HepG2 (cell line): ENCODE data around the gene ARHGAP26. TPM values are rescaled to one million over a fixed set of nuclear protein-coding genes. Genes with fewer than 3 reads are reported as not detected.

Source experiments
- ATAC-seq: fragments of 200-7000 bp; cut with Tn5 transposase; 3 replicates; pipeline ENCODE4 v1.9.1; 2020; ENCODE audit warnings: mild to moderate bottlenecking, moderate library complexity
- BruUV-seq: library from RNA; stranded (reverse); fragments of 400-500 nt; replicated peaks from 2 replicates; lab custom pipeline; 2021; lab: Mats Ljungman, UMichigan
- CTCF ChIA-PET: fragments of 300-600 bp; formaldehyde crosslinking; extraction: SDS; loops from one replicate; lab custom pipeline; 2021; ENCODE audit warnings: low total read pairs, inconsistent platforms, low intra/inter-chr PET ratio; lab: Yijun Ruan, JAX
- POLR2A ChIA-PET: fragments of 350-600 bp; sonication (Branson Sonifier 250); formaldehyde crosslinking; loops from one replicate; lab custom pipeline; 2020; ENCODE audit warnings: antibody characterized with exemption, inconsistent platforms; lab: Yijun Ruan, JAX
- DNase-seq: peaks from one replicate; pipeline ENCODE4 v3.0.0-alpha.2; 2015; ENCODE audit warnings: low spot score
- FAIRE-seq: peaks from 3 replicates; lab custom pipeline; 2011; peaks lifted over from hg19 to GRCh38; lab: Jason Lieb, UNC
- H2AFZ ChIP-seq: one replicate; pipeline ENCODE4 v1.6.1; 2011; ENCODE audit warnings: low read length, inconsistent platforms
- H3K27ac ChIP-seq: fragments of 300-600 bp; 3 replicates; pipeline ENCODE4 v1.8.0; 2011; ENCODE audit warnings: mixed run types, mild to moderate bottlenecking, mixed read lengths, low read length, inconsistent platforms; ENCODE audit not compliant: insufficient read depth; ENCODE audit errors: extremely low read length
- H3K27me3 ChIP-seq, 2 experiments: fragments of 200-600 bp in 1 of 2; 2 replicates in 1 of 2; 3 replicates in 1 of 2; pipeline versions ENCODE4 v1.6.0 to v1.8.0; 2011; ENCODE audit warnings: low read length in 2 of 2, mild to moderate bottlenecking in 2 of 2, moderate library complexity in 2 of 2, inconsistent platforms in 1 of 2; ENCODE audit not compliant: insufficient read depth in 2 of 2, control insufficient read depth in 1 of 2
- H3K36me3 ChIP-seq, 2 experiments: fragments of 200-600 bp in 1 of 2; replicated peaks in 1 of 2; 2 replicates in 1 of 2; 3 replicates in 1 of 2; pipeline versions ENCODE4 v1.5.1 to v1.8.0; 2011; ENCODE audit warnings: low read length in 2 of 2, inconsistent platforms in 1 of 2; ENCODE audit not compliant: insufficient read depth in 2 of 2, control insufficient read depth in 1 of 2
- H3K4me1 ChIP-seq: 2 replicates; pipeline ENCODE4 v1.5.1; 2012; ENCODE audit warnings: low read length, inconsistent platforms; ENCODE audit not compliant: insufficient read depth
- H3K4me2 ChIP-seq: 2 replicates; pipeline ENCODE4 v1.6.0; 2011; ENCODE audit warnings: low read depth, low read length, inconsistent platforms
- H3K4me3 ChIP-seq, 3 experiments: fragments of 200-600 bp in 1 of 3; sonication (generic), shearing (Covaris generic) in 1 of 3; replicated peaks in 1 of 3; 2 replicates each; pipeline ENCODE4 v1.5.1; 2011 to 2016; ENCODE audit warnings: low read length in 3 of 3, inconsistent platforms in 2 of 3, low read depth in 2 of 3, mild to moderate bottlenecking in 2 of 3, control low read depth in 1 of 3, mixed read lengths in 1 of 3; ENCODE audit not compliant: insufficient read depth in 1 of 3
- H3K79me2 ChIP-seq: one replicate; pipeline ENCODE4 v1.6.1; 2011; ENCODE audit warnings: low read length, inconsistent platforms; ENCODE audit not compliant: insufficient read depth
- H3K9ac ChIP-seq: 2 replicates; pipeline ENCODE4 v1.6.0; 2011; ENCODE audit warnings: mild to moderate bottlenecking, low read depth, low read length, inconsistent platforms; ENCODE audit not compliant: insufficient read depth
- H3K9me3 ChIP-seq: 2 replicates; pipeline ENCODE4 v1.5.1; 2012; ENCODE audit warnings: mild to moderate bottlenecking, low read length
- H4K20me1 ChIP-seq: 2 replicates; pipeline ENCODE4 v1.6.0; 2011; ENCODE audit warnings: inconsistent platforms, mild to moderate bottlenecking, low read length, moderate library complexity; ENCODE audit not compliant: insufficient read depth
- ATF7 ChIP-seq, 2 experiments: fragments of 450-650 bp in 1 of 2; sonication (generic) in 1 of 2; formaldehyde crosslinking in 1 of 2; IDR thresholded peaks; 2 replicates each; pipeline versions ENCODE4 v1.4.0 to v1.6.1; 2016 to 2020; ENCODE audit warnings: antibody characterized with exemption in 1 of 2, mild to moderate bottlenecking in 1 of 2, missing genetic modification reagents in 1 of 2
- DR1 ChIP-seq: sonication (generic); formaldehyde crosslinking; IDR thresholded peaks from 2 replicates; pipeline ENCODE4 v1.8.0; 2021; ENCODE audit warnings: mild to moderate bottlenecking, missing genetic modification reagents, inconsistent platforms
- EP300 ChIP-seq, 3 experiments: sonication (generic) in 1 of 3; formaldehyde crosslinking in 1 of 3; IDR thresholded peaks; 2 replicates each; pipeline versions ENCODE4 v1.5.1 to v1.6.1; 2011 to 2020; ENCODE audit warnings: low read depth in 2 of 3, low read length in 2 of 3, borderline replicate concordance in 1 of 3, improper control_type of control experiment in 1 of 3, mild to moderate bottlenecking in 1 of 3, missing genetic modification reagents in 1 of 3, moderate library complexity in 1 of 3
- NAIF1 ChIP-seq: sonication (generic); formaldehyde crosslinking; IDR thresholded peaks from 2 replicates; pipeline ENCODE4 v1.5.0; 2020; ENCODE audit warnings: mild to moderate bottlenecking, missing genetic modification reagents, borderline replicate concordance
- NFKB2 ChIP-seq: sonication (generic); formaldehyde crosslinking; IDR thresholded peaks from 2 replicates; pipeline ENCODE4 v1.4.0; 2020; ENCODE audit warnings: missing genetic modification reagents, borderline replicate concordance
- RBM39 ChIP-seq: fragments of 200-400 bp; formaldehyde crosslinking; IDR thresholded peaks from one replicate; pipeline ENCODE4 v1.6.1; 2018; ENCODE audit warnings: antibody characterized with exemption, mild to moderate bottlenecking, low read depth, low read length; ENCODE audit not compliant: poor library complexity, severe bottlenecking
- RFX3 ChIP-seq: IDR thresholded peaks from 2 replicates; pipeline ENCODE4 v1.6.1; 2016; ENCODE audit warnings: missing biosample characterization, missing genetic modification reagents
- TCF7L2 ChIP-seq: IDR thresholded peaks from 2 replicates; pipeline ENCODE4 v1.6.1; 2011; ENCODE audit warnings: mild to moderate bottlenecking, low read depth, low read length, moderate library complexity
- ZBTB1 ChIP-seq: sonication (generic); formaldehyde crosslinking; IDR thresholded peaks from 2 replicates; pipeline ENCODE4 v1.4.0; 2020; ENCODE audit warnings: missing genetic modification reagents, borderline replicate concordance
- ZBTB20 ChIP-seq: sonication (generic); formaldehyde crosslinking; IDR thresholded peaks from 2 replicates; pipeline ENCODE4 v1.8.1; 2023; ENCODE audit warnings: missing genetic modification reagents, low read depth, mild to moderate bottlenecking, borderline replicate concordance
- ZNF224 ChIP-seq: sonication (generic); formaldehyde crosslinking; IDR thresholded peaks from 2 replicates; pipeline ENCODE4 v1.5.0; 2020; ENCODE audit warnings: mild to moderate bottlenecking, missing genetic modification reagents
- ZSCAN12 ChIP-seq: sonication (generic); formaldehyde crosslinking; IDR thresholded peaks from 2 replicates; pipeline ENCODE4 v1.9.0; 2021; ENCODE audit warnings: mild to moderate bottlenecking, missing genetic modification reagents
- ZSCAN9 ChIP-seq: IDR thresholded peaks from 2 replicates; pipeline ENCODE4 v1.6.1; 2016; ENCODE audit warnings: borderline replicate concordance
- WGBS: methylation state at CpG from one replicate; pipeline ENCODE4 v1.1.6; 2017; ENCODE audit warnings: low lambda C conversion rate; 5-methylcytosine and 5-hydroxymethylcytosine counted together
- in situ Hi-C: cut with HindIII; loops from 2 replicates; pipeline ENCODE4 v1.10.0; 2017; ENCODE audit warnings: low pct_unique_long_range_greater_than_20kb; ENCODE audit not compliant: extremely low pct_ligation_motif_present
- intact Hi-C: fragments of 100-400 bp; cut with micrococcal nuclease; formaldehyde crosslinking; loops from one replicate; pipeline ENCODE4 v1.10.0; 2022; ENCODE audit not compliant: unreplicated experiment
- polyA plus RNA-seq, 8 experiments: library from polyadenylated mRNA; depleted of rRNA in 3 of 8; stranded (reverse) in 7 of 8; unstranded in 1 of 8; fragments of >200 nt; fragmentation: Illumina TruSeq in 4 of 8; extraction: Trizol in 4 of 8; gene quantifications; 2 replicates each; pipeline versions ENCODE4 v1.2.1 to v1.2.3, GENCODE V29; 2011 to 2016; ENCODE audit warnings: low read depth in 4 of 8, missing spikeins in 1 of 8, mixed read lengths in 1 of 8; ENCODE audit not compliant: insufficient read depth in 1 of 8
- total RNA-seq, 5 experiments: library from RNA; depleted of rRNA; stranded (reverse); fragments of >200 nt; fragmentation: Illumina TruSeq; extraction: Trizol; gene quantifications; 2 replicates each; pipeline ENCODE4 v1.2.3, GENCODE V29; 2016; ENCODE audit warnings: low read depth in 1 of 5
- TF ChIP-seq, protein P1 (sequence below): sonication (generic); formaldehyde crosslinking; IDR thresholded peaks from 2 replicates; pipeline ENCODE4 v1.8.1; 2023; ENCODE audit warnings: mild to moderate bottlenecking, missing genetic modification reagents
- TF ChIP-seq, protein P2 (sequence below): sonication (generic); formaldehyde crosslinking; IDR thresholded peaks from 2 replicates; pipeline ENCODE4 v1.4.0; 2020; ENCODE audit warnings: mild to moderate bottlenecking, missing genetic modification reagents
- TF ChIP-seq, protein P3 (sequence below): fragments of 450-650 bp; IDR thresholded peaks from 2 replicates; pipeline ENCODE4 v1.6.1; 2017

The ARHGAP26 gene
- total and polyA plus RNA-seq, 2 of the 13 experiments (the other 11 are each of a cell fraction or from before 2014, with no cell fraction given), result 9.6 to 18.2 TPM

- FAIRE-seq, result no peak
- ChIA-PET CTCF (no interaction called here), POLR2A (no interaction called here)
- Histone ChIP-seq H3K9ac (no peak overlapping the region), H4K20me1 (no peaks in the 10 kb centered on the region), H3K27ac (no peak overlapping the region), H3K36me3 (peaks cover 6 to 10% of the 10 kb centered on the region in 2 experiments; a peak in 4 of 5 replicates), H3K27me3 (no peaks in the 10 kb centered on the region), H3K79me2 (no peaks in the 10 kb centered on the region), H3K9me3 (no peaks in the 10 kb centered on the region), H3K4me2 (no peak overlapping the region), H3K4me3 (no peak overlapping the region), H2AFZ (no peak overlapping the region), H3K4me1 (no peaks in the 10 kb centered on the region)
- no peak for DNase-seq
- ATAC-seq, result no peak
- BruUV-seq, result no TSS peak
- TF ChIP-seq RBM39, result no peak
- TF ChIP-seq ZNF224 (CRISPR knock-in tag), result no peak
- TF ChIP-seq ATF7 (IDR thresholded peaks at IDR 0.05), result no peak
- no peak for TF ChIP-seq ATF7 (CRISPR knock-in tag; IDR thresholded peaks at IDR 0.05)
- TF ChIP-seq, protein P1, sequence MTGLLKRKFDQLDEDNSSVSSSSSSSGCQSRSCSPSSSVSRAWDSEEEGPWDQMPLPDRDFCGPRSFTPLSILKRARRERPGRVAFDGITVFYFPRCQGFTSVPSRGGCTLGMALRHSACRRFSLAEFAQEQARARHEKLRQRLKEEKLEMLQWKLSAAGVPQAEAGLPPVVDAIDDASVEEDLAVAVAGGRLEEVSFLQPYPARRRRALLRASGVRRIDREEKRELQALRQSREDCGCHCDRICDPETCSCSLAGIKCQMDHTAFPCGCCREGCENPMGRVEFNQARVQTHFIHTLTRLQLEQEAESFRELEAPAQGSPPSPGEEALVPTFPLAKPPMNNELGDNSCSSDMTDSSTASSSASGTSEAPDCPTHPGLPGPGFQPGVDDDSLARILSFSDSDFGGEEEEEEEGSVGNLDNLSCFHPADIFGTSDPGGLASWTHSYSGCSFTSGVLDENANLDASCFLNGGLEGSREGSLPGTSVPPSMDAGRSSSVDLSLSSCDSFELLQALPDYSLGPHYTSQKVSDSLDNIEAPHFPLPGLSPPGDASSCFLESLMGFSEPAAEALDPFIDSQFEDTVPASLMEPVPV (CRISPR knock-in tag), result no peak
- no peak for TF ChIP-seq NFKB2
- TF ChIP-seq ZSCAN9 (CRISPR knock-in tag), result no peak
- no peak for TF ChIP-seq EP300 (IDR thresholded peaks at IDR 0.05; ENCODE audit: low read depth in 2 of 2, low read length in 2 of 2)
- TF ChIP-seq EP300 (CRISPR knock-in tag; IDR thresholded peaks at IDR 0.05; ENCODE audit: borderline replicate concordance), result no peak
- TF ChIP-seq TCF7L2, result no peak
- no peak for TF ChIP-seq NAIF1
- no peak for TF ChIP-seq RFX3 (CRISPR knock-in tag)
- no peak for TF ChIP-seq DR1 (CRISPR knock-in tag)
- TF ChIP-seq ZSCAN12, result no peak
- no peak for TF ChIP-seq ZBTB1
- TF ChIP-seq, protein P2, sequence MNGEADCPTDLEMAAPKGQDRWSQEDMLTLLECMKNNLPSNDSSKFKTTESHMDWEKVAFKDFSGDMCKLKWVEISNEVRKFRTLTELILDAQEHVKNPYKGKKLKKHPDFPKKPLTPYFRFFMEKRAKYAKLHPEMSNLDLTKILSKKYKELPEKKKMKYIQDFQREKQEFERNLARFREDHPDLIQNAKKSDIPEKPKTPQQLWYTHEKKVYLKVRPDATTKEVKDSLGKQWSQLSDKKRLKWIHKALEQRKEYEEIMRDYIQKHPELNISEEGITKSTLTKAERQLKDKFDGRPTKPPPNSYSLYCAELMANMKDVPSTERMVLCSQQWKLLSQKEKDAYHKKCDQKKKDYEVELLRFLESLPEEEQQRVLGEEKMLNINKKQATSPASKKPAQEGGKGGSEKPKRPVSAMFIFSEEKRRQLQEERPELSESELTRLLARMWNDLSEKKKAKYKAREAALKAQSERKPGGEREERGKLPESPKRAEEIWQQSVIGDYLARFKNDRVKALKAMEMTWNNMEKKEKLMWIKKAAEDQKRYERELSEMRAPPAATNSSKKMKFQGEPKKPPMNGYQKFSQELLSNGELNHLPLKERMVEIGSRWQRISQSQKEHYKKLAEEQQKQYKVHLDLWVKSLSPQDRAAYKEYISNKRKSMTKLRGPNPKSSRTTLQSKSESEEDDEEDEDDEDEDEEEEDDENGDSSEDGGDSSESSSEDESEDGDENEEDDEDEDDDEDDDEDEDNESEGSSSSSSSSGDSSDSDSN (CRISPR knock-in tag), result no peak
- TF ChIP-seq, protein P3, sequence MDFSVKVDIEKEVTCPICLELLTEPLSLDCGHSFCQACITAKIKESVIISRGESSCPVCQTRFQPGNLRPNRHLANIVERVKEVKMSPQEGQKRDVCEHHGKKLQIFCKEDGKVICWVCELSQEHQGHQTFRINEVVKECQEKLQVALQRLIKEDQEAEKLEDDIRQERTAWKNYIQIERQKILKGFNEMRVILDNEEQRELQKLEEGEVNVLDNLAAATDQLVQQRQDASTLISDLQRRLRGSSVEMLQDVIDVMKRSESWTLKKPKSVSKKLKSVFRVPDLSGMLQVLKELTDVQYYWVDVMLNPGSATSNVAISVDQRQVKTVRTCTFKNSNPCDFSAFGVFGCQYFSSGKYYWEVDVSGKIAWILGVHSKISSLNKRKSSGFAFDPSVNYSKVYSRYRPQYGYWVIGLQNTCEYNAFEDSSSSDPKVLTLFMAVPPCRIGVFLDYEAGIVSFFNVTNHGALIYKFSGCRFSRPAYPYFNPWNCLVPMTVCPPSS, result no peak
- TF ChIP-seq ZBTB20, result no peak
- intact Hi-C loops, result no loop called here
- 98% methylated on average over 2 of the region's 2 CpGs for WGBS
- in situ Hi-C loops, result no loop called here
These were observed 294.5 kb downstream of the ARHGAP26 start for GRCh38 chr5:143064676-143065075.
